ENCODE data around the gene FHL3. TPM values are rescaled to one million over a fixed set of nuclear protein-coding genes. Genes with fewer than 3 reads are reported as not detected.

The FHL3 gene
- total and polyA plus RNA-seq, 4 experiments from 2014 or later: 3.4 to 5.0 (median 3.7) TPM

- intact Hi-C loops (cut with micrococcal nuclease): no loop called here
- no peaks in the 10 kb centered on the region for H3K9me3 ChIP-seq (ENCODE audit: control insufficient read depth in 1 of 2, low read length in 2 of 2)
- Mint-ChIP-seq H3K27ac (peak overlapping the region in 2 of 7 donors; percentile 53 to 80), H3K36me3 (no peaks in the 10 kb centered on the region), H3K9me3 (peaks cover 0 to 2% (median 0%) of the 10 kb centered on the region in 8 donors), H3K4me3 (peak overlapping the region in 7 of 8 donors; percentile 62 to 87 (median 76)), H3K27me3 (peaks cover 0 to 6% of the 10 kb centered on the region in 2 donors), H3K4me1 (peaks cover 6 to 35% (median 17%) of the 10 kb centered on the region in 4 donors)
- no peak overlapping the region for H3K27ac ChIP-seq (ENCODE audit: low read depth, low read length)
- DNase-seq: no peak
- no peaks in the 10 kb centered on the region for H3K36me3 ChIP-seq (ENCODE audit: insufficient read depth, low read length)
- ChIA-PET CTCF (ENCODE audit: partially characterized antibody) (interaction anchor here (0.9 to 1.6 kb wide), 2 partner anchors 10 to 13 kb away, joined by 3 to 6 read pairs; partner anchors contain the start of gene SF3A3), POLR2A (ENCODE audit: partially characterized antibody) (interaction anchor here (0.7 to 1.3 kb wide), 3 partner anchors 8 to 15 kb away, joined by 3 read pairs; no protein-coding TSS in a partner anchor)
- H3K27me3 ChIP-seq (ENCODE audit: insufficient read depth, low read length): no peaks in the 10 kb centered on the region
- H3K4me1 ChIP-seq (ENCODE audit: insufficient read depth, low read length): peaks cover 7% of the 10 kb centered on the region
- H3K4me3 ChIP-seq (ENCODE audit: low read length in 2 of 2): peak overlapping the region in 1 of 2 donors; percentile 43
Observed at GRCh38 chr1:38003261-38004250, 1.8 kb downstream of the FHL3 start.

GRCh38 chr1:38000529-38001455 is 4.5 kb downstream of the FHL3 start:
- H3K27ac Mint-ChIP-seq: peak overlapping the region in 3 of 7 donors; percentile 29 to 51 (median 32)
- intact Hi-C loops (cut with micrococcal nuclease): no loop called here
- H3K36me3 Mint-ChIP-seq: no peaks in the 10 kb centered on the region

GRCh38 chr1:38000233-38000528 is 5.1 kb downstream of the FHL3 start:
- peak overlapping the region in 1 of 8 donors; percentile 36 for H3K4me3 Mint-ChIP-seq
- ChIA-PET POLR2A (ENCODE audit: partially characterized antibody) (interaction anchor here (1.0 kb wide), 1 partner anchor 9 kb away, joined by 3 read pairs; no protein-coding TSS in a partner anchor), CTCF (ENCODE audit: partially characterized antibody) (interaction anchor here (0.8 to 2.5 kb wide), 2 partner anchors 9 to 18 kb away, joined by 3 to 12 read pairs; no protein-coding TSS in a partner anchor)
- Histone ChIP-seq H3K4me1 (ENCODE audit: insufficient read depth, low read length) (peaks cover 7% of the 10 kb centered on the region), H3K27me3 (ENCODE audit: insufficient read depth, low read length) (no peaks in the 10 kb centered on the region), H3K27ac (ENCODE audit: low read depth, low read length) (no peak overlapping the region), H3K9me3 (ENCODE audit: control insufficient read depth in 1 of 2, low read length in 2 of 2) (no peaks in the 10 kb centered on the region), H3K36me3 (ENCODE audit: insufficient read depth, low read length) (no peaks in the 10 kb centered on the region), H3K4me3 (ENCODE audit: low read length in 2 of 2) (no peak overlapping the region)
- H3K4me1 Mint-ChIP-seq: peaks cover 8 to 38% (median 18%) of the 10 kb centered on the region in 4 donors
- no peak for DNase-seq
- H3K9me3 Mint-ChIP-seq: peaks cover 0 to 2% (median 0%) of the 10 kb centered on the region in 8 donors
- H3K27me3 Mint-ChIP-seq: peaks cover 0 to 6% of the 10 kb centered on the region in 2 donors
- peak overlapping the region in 2 of 7 donors; percentile 32 to 51 for H3K27ac Mint-ChIP-seq
- intact Hi-C loops (cut with micrococcal nuclease): no loop called here
- H3K36me3 Mint-ChIP-seq: no peaks in the 10 kb centered on the region

More at GRCh38 chr1:38000529-38001455, 4.5 kb downstream of the FHL3 start:
- no peaks in the 10 kb centered on the region for H3K9me3 ChIP-seq (ENCODE audit: control insufficient read depth in 1 of 2, low read length in 2 of 2)
- peaks cover 0 to 6% of the 10 kb centered on the region in 2 donors for H3K27me3 Mint-ChIP-seq
- DNase-seq: no peak
- POLR2A ChIA-PET (ENCODE audit: partially characterized antibody): interaction anchor here (1.0 to 2.0 kb wide), 2 partner anchors 9 to 11 kb away, joined by 3 to 7 read pairs; partner anchors contain the start of gene UTP11
- H3K36me3 ChIP-seq (ENCODE audit: insufficient read depth, low read length): no peaks in the 10 kb centered on the region
- H3K9me3 Mint-ChIP-seq: peaks cover 0 to 2% (median 0%) of the 10 kb centered on the region in 8 donors
- no peak overlapping the region for H3K27ac ChIP-seq (ENCODE audit: low read depth, low read length)
- peaks cover 6 to 35% (median 16%) of the 10 kb centered on the region in 4 donors for H3K4me1 Mint-ChIP-seq
- H3K27me3 ChIP-seq (ENCODE audit: insufficient read depth, low read length): no peaks in the 10 kb centered on the region
- H3K4me3 Mint-ChIP-seq: no peak overlapping the region
- CTCF ChIA-PET (ENCODE audit: partially characterized antibody): interaction anchor here (0.8 to 2.5 kb wide), 3 partner anchors 10 to 18 kb away, joined by 3 to 12 read pairs (median 5); partner anchors contain the start of gene SF3A3
- peaks cover 7% of the 10 kb centered on the region for H3K4me1 ChIP-seq (ENCODE audit: insufficient read depth, low read length)
- no peak overlapping the region for H3K4me3 ChIP-seq (ENCODE audit: low read length in 2 of 2)

GRCh38 chr1:37999430-38000232 is 5.7 kb downstream of the FHL3 start:
- H3K4me3 Mint-ChIP-seq: peak overlapping the region in 4 of 8 donors; percentile 14 to 36 (median 32)
- H3K36me3 Mint-ChIP-seq: no peaks in the 10 kb centered on the region
- intact Hi-C loops (cut with micrococcal nuclease): no loop called here
- no peak for DNase-seq
- H3K4me3 ChIP-seq (ENCODE audit: low read length in 2 of 2): no peak overlapping the region
- H3K27ac Mint-ChIP-seq: peak overlapping the region in 5 of 7 donors; percentile 14 to 85 (median 43)
- POLR2A ChIA-PET (ENCODE audit: partially characterized antibody): interaction anchor here (1.0 kb wide), 1 partner anchor 10 kb away, joined by 3 read pairs; no protein-coding TSS in a partner anchor
- H3K4me1 ChIP-seq (ENCODE audit: insufficient read depth, low read length): peaks cover 10% of the 10 kb centered on the region
- H3K27me3 ChIP-seq (ENCODE audit: insufficient read depth, low read length): no peaks in the 10 kb centered on the region
- peaks cover 12 to 41% (median 22%) of the 10 kb centered on the region in 4 donors for H3K4me1 Mint-ChIP-seq
- no peaks in the 10 kb centered on the region for H3K9me3 ChIP-seq (ENCODE audit: control insufficient read depth in 1 of 2, low read length in 2 of 2)
- CTCF ChIA-PET (ENCODE audit: partially characterized antibody): interaction anchor here (0.8 to 2.5 kb wide), 2 partner anchors 9 to 19 kb away, joined by 3 to 12 read pairs; no protein-coding TSS in a partner anchor
- no peaks in the 10 kb centered on the region for H3K36me3 ChIP-seq (ENCODE audit: insufficient read depth, low read length)
- peaks cover 0 to 6% of the 10 kb centered on the region in 2 donors for H3K27me3 Mint-ChIP-seq
- H3K27ac ChIP-seq (ENCODE audit: low read depth, low read length): no peak overlapping the region
- peaks cover 0 to 2% (median 0%) of the 10 kb centered on the region in 8 donors for H3K9me3 Mint-ChIP-seq

- Mint-ChIP-seq H3K36me3 (no peaks in the 10 kb centered on the region), H3K27ac (peak overlapping the region in 1 of 7 donors; percentile 85), H3K4me1 (peaks cover 8 to 39% (median 18%) of the 10 kb centered on the region in 4 donors), H3K27me3 (peaks cover 0 to 3% of the 10 kb centered on the region in 2 donors), H3K9me3 (peaks cover 0 to 2% (median 0%) of the 10 kb centered on the region in 8 donors), H3K4me3 (peak overlapping the region in 2 of 8 donors; percentile 31 to 32)
- Histone ChIP-seq H3K9me3 (ENCODE audit: control insufficient read depth in 1 of 2, low read length in 2 of 2) (no peaks in the 10 kb centered on the region), H3K27me3 (ENCODE audit: insufficient read depth, low read length) (no peaks in the 10 kb centered on the region), H3K4me1 (ENCODE audit: insufficient read depth, low read length) (peaks cover 9% of the 10 kb centered on the region), H3K4me3 (ENCODE audit: low read length in 2 of 2) (no peak overlapping the region), H3K27ac (ENCODE audit: low read depth, low read length) (no peak overlapping the region), H3K36me3 (ENCODE audit: insufficient read depth, low read length) (no peaks in the 10 kb centered on the region)
- ChIA-PET POLR2A (ENCODE audit: partially characterized antibody) (no interaction called here), CTCF (ENCODE audit: partially characterized antibody) (interaction anchor here (9.8 kb wide), 1 partner anchor 17 kb away, joined by 192 read pairs; the partner anchor contains the start of gene UTP11)
- DNase-seq: no peak
- intact Hi-C loops (cut with micrococcal nuclease): no loop called here
Observed at GRCh38 chr1:37998913-37999429, 6.3 kb downstream of the FHL3 start.
